NCI-H2029 (cell line): ENCODE results near the gene CREB3L2.
"Not testable (repeated sequence)": the region's sequence is repeated elsewhere in the genome, so short reads cannot be mapped to it uniquely, and the experiment has no call there.

Experiments
- DNase-seq: peaks from one replicate; lab custom pipeline; 2025; lab: John Stamatoyannopoulos, UW

CREB3L2 gene

GRCh38 chr7:137932881-137933269, 69.0 kb downstream of the CREB3L2 start:
- no peak for DNase-seq

- no peak for DNase-seq
Observed at GRCh38 chr7:137931823-137932222, 70.1 kb downstream of the CREB3L2 start.

GRCh38 chr7:137930581-137930980, 71.3 kb downstream of the CREB3L2 start:
- DNase-seq = no peak

- DNase-seq = no peak
Observed at GRCh38 chr7:137928626-137929025, 73.3 kb downstream of the CREB3L2 start.

GRCh38 chr7:137927386-137927785, 74.5 kb downstream of the CREB3L2 start:
- no peak for DNase-seq

GRCh38 chr7:137926206-137926605, 75.7 kb downstream of the CREB3L2 start:
- DNase-seq = not testable (repeated sequence)

- DNase-seq = no peak
Observed at GRCh38 chr7:137925754-137926153, 76.1 kb downstream of the CREB3L2 start.

GRCh38 chr7:137925091-137925490, 76.8 kb downstream of the CREB3L2 start:
- no peak for DNase-seq

- no peak for DNase-seq
Observed at GRCh38 chr7:137923380-137923779, 78.5 kb downstream of the CREB3L2 start.

- no peak for DNase-seq
Observed at GRCh38 chr7:137920637-137921399, 81.1 kb downstream of the CREB3L2 start.

- no peak for DNase-seq
Observed at GRCh38 chr7:137919987-137920386, 81.9 kb downstream of the CREB3L2 start.

- DNase-seq = no peak
Observed at GRCh38 chr7:137916980-137917645, 84.8 kb downstream of the CREB3L2 start.

- DNase-seq = no peak
Observed at GRCh38 chr7:137916564-137916963, 85.3 kb downstream of the CREB3L2 start.

- DNase-seq = no peak
Observed at GRCh38 chr7:137915266-137915665, 86.6 kb downstream of the CREB3L2 start.

GRCh38 chr7:137913985-137914384, 87.9 kb downstream of the CREB3L2 start:
- DNase-seq = no peak

GRCh38 chr7:137909042-137909441, 92.8 kb downstream of the CREB3L2 start:
- DNase-seq = no peak

- no peak for DNase-seq
Observed at GRCh38 chr7:137908106-137908505, 93.8 kb downstream of the CREB3L2 start.

GRCh38 chr7:137906636-137907035, 95.2 kb downstream of the CREB3L2 start:
- DNase-seq = not testable (repeated sequence)

GRCh38 chr7:137904833-137905232, 97.1 kb downstream of the CREB3L2 start:
- no peak for DNase-seq

GRCh38 chr7:137903382-137904169, 98.3 kb downstream of the CREB3L2 start:
- DNase-seq = peak; percentile 64

GRCh38 chr7:137900137-137900536, 101.7 kb downstream of the CREB3L2 start:
- DNase-seq = no peak

- peak; percentile 64 for DNase-seq
Observed at GRCh38 chr7:137898839-137899721, 102.8 kb downstream of the CREB3L2 start.
